Muscle layer of colon (tissue), 2 donors: ENCODE results near the gene TANC1.

Experiments used
- H3K27ac ChIP-seq: one replicate; pipeline ENCODE4 v1.7.0; 2013; ENCODE audit warnings: low read depth, mild to moderate bottlenecking, low read length, moderate library complexity
- H3K27me3 ChIP-seq, 2 donors: one replicate each; pipeline ENCODE4 v1.7.0; 2013; ENCODE audit warnings: low read length in 2 of 2, mild to moderate bottlenecking in 2 of 2; ENCODE audit not compliant: insufficient read depth in 2 of 2, control insufficient read depth in 1 of 2
- H3K36me3 ChIP-seq: one replicate; pipeline ENCODE4 v1.7.0; 2013; ENCODE audit warnings: mild to moderate bottlenecking, low read length; ENCODE audit not compliant: insufficient read depth
- H3K4me1 ChIP-seq: one replicate; pipeline ENCODE4 v1.7.0; 2013; ENCODE audit warnings: mild to moderate bottlenecking, low read length; ENCODE audit not compliant: insufficient read depth
- H3K4me3 ChIP-seq, 2 donors: one replicate each; pipeline ENCODE4 v1.7.0; 2013; ENCODE audit warnings: low read length in 2 of 2, low read depth in 1 of 2, mild to moderate bottlenecking in 1 of 2, moderate library complexity in 1 of 2
- H3K9ac ChIP-seq: one replicate; pipeline ENCODE4 v1.7.0; 2013; ENCODE audit warnings: low read length
- H3K9me3 ChIP-seq: one replicate; pipeline ENCODE4 v1.7.0; 2013; ENCODE audit warnings: mild to moderate bottlenecking, low read length
- donor health status: abdominal sarcoma.
- donor health status: Adenocarcinoma of cecum.

Gene TANC1

DNA sequence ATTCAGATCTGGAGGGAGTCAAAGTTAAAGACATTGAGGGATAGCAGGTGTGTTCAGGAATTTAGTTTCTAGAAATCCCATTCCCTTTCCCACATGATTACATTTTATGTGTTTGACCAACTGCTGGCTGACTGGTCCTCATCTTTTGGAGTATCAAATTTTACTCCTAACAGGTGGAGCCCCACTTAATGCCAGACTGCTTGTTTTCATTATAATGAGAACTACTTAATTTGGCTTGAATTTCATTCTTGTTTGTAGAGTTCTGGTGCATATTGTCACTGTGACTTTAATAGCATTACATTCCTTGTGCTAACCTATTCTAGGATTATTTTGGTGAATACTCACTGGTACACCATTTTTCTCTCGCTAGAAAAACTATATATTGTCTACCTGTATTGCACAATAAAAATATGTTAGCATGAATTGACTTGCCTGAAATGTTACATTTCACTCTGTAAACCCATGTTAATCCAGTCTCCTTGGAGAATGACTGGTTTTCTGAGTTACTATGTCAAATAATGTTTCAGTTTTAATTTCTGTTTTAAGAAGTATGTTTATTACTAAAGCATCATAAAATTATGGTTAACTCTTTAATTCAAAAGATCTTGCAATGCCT, 98.2 kb downstream of the TANC1 start:
- Histone ChIP-seq H3K9ac (no peak overlapping the region), H3K27ac (no peak overlapping the region), H3K4me3 (no peak overlapping the region), H3K27me3 (no peaks in the 10 kb centered on the region), H3K4me1 (peaks cover 32% of the 10 kb centered on the region), H3K36me3 (no peaks in the 10 kb centered on the region), H3K9me3 (no peaks in the 10 kb centered on the region)

DNA sequence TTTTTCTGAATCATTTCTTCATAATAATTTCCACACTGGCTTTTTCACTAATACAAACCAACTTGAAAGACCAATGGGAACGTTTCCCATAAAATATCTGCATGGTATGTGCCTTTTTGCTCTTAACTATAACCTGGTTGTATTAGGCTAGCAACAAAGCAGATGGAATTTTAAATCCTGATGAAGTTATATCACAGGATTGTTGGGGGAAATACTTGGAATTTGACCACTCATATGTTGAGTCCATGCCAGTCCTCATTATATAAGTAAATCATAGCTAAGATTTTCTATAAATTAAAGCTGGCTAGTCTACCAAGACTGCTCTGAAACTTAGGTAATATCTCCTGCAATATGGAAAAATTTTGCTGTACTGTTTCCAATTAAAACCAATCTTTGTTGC, 99.5 kb downstream of the TANC1 start:
- Histone ChIP-seq H3K9ac (no peak overlapping the region), H3K4me3 (no peak overlapping the region), H3K27me3 (no peaks in the 10 kb centered on the region), H3K36me3 (no peaks in the 10 kb centered on the region), H3K9me3 (no peaks in the 10 kb centered on the region), H3K27ac (no peak overlapping the region), H3K4me1 (peaks cover 38% of the 10 kb centered on the region)

DNA sequence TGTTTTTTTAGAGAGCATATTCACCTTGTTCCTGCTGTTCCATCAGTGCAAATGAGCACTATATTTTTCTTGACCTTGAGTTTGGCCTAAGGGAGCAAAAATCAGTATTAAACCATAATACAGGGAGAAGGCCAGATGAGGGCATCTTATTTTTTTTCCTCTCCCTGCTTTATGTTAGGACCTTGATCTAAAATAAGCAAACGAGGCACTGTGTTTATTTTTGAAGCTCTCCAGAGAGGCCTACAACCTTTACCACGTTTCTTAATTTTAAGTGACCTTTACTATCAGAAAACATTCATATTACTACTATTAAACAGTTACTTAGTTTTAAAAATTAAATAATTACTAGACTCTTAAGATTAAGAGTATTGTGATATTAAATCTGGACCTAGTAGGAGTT, 100.8 kb downstream of the TANC1 start:
- no peak overlapping the region for H3K4me3 ChIP-seq
- no peaks in the 10 kb centered on the region for H3K36me3 ChIP-seq
- no peaks in the 10 kb centered on the region for H3K27me3 ChIP-seq
- no peak overlapping the region for H3K27ac ChIP-seq
- H3K4me1 ChIP-seq: peaks cover 44% of the 10 kb centered on the region
- H3K9ac ChIP-seq: no peak overlapping the region
- no peaks in the 10 kb centered on the region for H3K9me3 ChIP-seq

DNA sequence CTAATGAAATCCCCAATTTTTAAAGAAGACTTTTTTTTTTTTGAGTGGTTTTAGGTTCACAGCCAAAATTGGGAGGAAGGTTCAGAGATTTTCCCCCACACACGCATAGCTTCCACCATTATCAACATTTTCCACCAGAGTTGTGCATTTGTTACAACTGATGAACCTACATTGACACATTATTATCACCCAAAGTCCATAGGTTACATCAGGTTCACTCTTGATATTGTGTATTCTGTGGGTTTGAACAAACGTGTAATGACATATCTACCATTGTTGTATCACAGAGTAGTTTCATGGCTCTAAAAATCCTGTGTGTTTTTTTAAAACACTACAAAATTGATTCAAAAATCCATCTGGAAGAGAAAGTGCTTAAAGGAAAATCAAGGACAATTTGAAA, 101.8 kb downstream of the TANC1 start:
- Histone ChIP-seq H3K9ac (no peak overlapping the region), H3K27me3 (no peaks in the 10 kb centered on the region), H3K9me3 (no peaks in the 10 kb centered on the region), H3K4me1 (peaks cover 37% of the 10 kb centered on the region), H3K27ac (no peak overlapping the region), H3K36me3 (no peaks in the 10 kb centered on the region), H3K4me3 (no peak overlapping the region)

DNA sequence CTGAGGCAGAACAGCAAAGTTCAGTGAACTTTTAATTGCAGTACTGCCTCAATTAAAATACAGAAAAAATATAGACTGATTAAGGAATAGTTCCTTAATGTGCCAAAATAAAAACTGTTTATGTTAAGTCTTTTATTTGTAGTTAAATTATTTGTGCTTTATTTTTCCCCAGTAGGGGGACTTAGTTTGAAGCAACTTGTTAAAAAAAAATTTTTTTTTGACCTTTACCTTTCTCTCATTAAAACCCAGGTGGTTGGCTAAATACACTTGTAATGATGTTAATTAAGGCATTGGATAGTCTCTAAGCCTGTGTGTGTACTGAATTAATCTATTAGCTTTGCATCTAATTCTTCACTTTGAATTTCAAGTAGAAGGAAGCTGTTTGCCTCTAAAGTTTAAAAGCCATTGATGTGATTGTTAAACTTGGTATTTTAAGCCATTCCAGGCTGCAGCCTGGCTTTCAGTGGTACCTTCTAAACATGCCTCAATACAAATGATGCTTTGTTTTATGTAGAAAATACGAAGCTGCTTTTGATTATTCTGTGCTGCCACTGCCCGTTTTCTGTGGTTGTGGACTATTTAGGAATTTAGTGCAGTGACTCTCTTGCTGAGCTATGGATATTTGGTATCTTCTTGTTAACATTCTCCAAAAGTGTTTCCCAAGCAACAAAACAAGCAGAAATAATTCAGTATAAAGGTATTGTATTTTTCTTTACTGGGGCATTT, 102.9 kb downstream of the TANC1 start:
- Histone ChIP-seq H3K4me3 (no peak overlapping the region), H3K9ac (no peak overlapping the region), H3K36me3 (no peaks in the 10 kb centered on the region), H3K9me3 (no peaks in the 10 kb centered on the region), H3K4me1 (peaks cover 38% of the 10 kb centered on the region), H3K27me3 (no peaks in the 10 kb centered on the region), H3K27ac (no peak overlapping the region)

DNA sequence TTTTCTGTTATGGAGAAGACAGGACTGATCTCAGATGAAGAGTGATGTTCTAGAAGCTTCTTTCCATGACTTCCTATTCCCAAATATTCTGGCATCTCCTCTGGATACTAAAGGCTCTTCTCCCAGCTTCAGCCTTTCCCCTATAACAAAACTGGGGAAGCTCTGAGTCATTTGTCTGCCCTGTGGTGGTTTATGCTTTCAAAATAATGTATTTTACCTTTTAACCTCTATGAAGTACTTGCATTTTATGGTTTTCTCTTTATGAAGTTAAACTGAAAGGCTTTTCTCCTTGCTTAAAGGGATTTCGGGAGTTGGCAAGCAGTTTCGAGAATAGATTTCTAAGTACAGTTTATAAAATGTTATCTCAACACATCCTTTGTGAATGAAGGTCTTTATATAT, 104.4 kb downstream of the TANC1 start:
- Histone ChIP-seq H3K9ac (no peak overlapping the region), H3K27me3 (no peaks in the 10 kb centered on the region), H3K4me1 (peaks cover 40% of the 10 kb centered on the region), H3K9me3 (no peaks in the 10 kb centered on the region), H3K36me3 (no peaks in the 10 kb centered on the region), H3K4me3 (no peak overlapping the region), H3K27ac (peak overlapping the region; percentile 7)

DNA sequence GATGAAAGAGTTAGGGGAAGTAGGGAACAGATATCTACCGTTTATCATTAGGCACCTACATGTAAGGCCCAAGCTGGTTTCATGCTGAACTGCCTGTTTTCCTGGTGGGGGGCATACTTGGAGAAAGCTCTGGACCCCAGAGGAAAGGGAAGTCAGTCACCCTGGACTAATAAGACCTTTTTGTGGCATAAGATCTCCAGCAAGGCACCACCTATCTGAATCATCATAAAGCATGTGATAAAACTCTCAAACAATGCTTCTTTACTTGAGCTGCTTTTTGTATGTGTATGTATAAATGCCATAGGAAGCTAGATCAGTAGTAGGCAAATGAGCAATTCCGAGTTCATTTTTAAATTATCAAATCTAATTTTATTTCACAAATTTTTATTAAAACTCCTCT, 104.8 kb downstream of the TANC1 start:
- H3K4me1 ChIP-seq: peaks cover 40% of the 10 kb centered on the region
- no peaks in the 10 kb centered on the region for H3K9me3 ChIP-seq
- H3K27me3 ChIP-seq: no peaks in the 10 kb centered on the region
- no peaks in the 10 kb centered on the region for H3K36me3 ChIP-seq
- no peak overlapping the region for H3K9ac ChIP-seq
- H3K27ac ChIP-seq: no peak overlapping the region
- no peak overlapping the region for H3K4me3 ChIP-seq

DNA sequence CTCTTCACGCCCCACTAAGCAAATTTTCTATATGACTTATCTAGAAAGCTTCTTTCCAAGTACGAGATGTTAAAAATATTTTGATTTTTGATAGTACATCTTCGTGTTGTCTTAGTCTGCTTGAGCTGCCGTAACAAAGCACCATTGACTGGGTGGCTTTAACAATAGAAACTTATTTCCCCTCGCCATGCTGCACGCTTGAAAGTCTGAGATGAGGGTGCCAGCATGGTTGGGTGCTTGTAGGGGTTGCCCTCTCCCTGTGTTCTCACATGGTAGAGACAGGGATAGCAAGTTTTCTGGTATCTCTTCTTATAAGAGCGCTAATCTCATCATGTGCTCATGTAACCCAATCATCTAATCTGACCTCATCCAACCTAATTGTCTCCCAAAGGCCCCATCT, 106.2 kb downstream of the TANC1 start:
- no peak overlapping the region for H3K27ac ChIP-seq
- H3K27me3 ChIP-seq: no peaks in the 10 kb centered on the region
- no peak overlapping the region for H3K4me3 ChIP-seq
- no peak overlapping the region for H3K9ac ChIP-seq
- no peaks in the 10 kb centered on the region for H3K9me3 ChIP-seq
- peaks cover 33% of the 10 kb centered on the region for H3K4me1 ChIP-seq
- H3K36me3 ChIP-seq: no peaks in the 10 kb centered on the region

DNA sequence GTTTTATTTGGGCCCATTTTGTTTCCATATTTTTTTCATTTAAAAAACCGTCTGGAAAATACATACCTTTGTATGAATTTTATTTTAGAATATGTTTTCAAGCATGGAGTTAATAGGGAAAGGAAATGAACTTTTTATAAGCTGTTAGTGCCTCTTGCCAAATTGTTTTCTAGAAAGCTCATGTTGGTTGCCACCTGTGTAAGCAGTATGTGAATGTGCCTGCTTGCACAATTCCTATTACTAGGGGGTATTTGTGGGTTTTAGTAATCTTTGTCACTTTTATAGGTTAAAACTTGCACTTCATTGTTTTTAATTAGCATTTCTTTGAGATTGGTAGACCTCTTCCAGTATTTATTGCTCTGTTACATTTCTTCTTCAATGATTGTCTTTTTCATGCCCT, 107.3 kb downstream of the TANC1 start:
- Histone ChIP-seq H3K27me3 (no peaks in the 10 kb centered on the region), H3K27ac (no peak overlapping the region), H3K4me1 (peaks cover 30% of the 10 kb centered on the region)

DNA sequence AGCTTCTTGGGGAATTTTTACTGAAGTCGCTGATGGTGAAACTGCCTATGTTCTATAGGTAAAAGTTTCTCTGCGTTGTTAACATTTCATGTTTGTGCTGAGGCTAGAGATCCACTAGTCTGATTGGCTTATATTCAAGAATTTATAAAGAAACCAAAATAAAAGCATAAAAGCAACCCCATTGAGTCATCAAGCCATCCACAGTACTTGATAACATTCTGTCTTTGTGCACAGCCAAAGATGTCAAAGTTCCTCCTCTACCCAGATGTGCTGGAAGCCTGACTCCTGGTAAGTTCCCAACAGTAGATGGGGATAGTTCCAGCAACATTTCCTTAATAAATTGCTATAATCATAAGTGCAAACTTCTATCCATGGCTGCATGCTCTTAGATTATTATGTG, 107.8 kb downstream of the TANC1 start:
- H3K4me1 ChIP-seq: peaks cover 30% of the 10 kb centered on the region
- H3K9me3 ChIP-seq: no peaks in the 10 kb centered on the region
- no peak overlapping the region for H3K27ac ChIP-seq
- H3K4me3 ChIP-seq: no peak overlapping the region
- no peaks in the 10 kb centered on the region for H3K36me3 ChIP-seq
- no peaks in the 10 kb centered on the region for H3K27me3 ChIP-seq
- no peak overlapping the region for H3K9ac ChIP-seq

More for the DNA sequence above, 107.3 kb downstream of the TANC1 start:
- Histone ChIP-seq H3K9me3 (no peaks in the 10 kb centered on the region), H3K36me3 (no peaks in the 10 kb centered on the region), H3K9ac (no peak overlapping the region), H3K4me3 (no peak overlapping the region)

DNA sequence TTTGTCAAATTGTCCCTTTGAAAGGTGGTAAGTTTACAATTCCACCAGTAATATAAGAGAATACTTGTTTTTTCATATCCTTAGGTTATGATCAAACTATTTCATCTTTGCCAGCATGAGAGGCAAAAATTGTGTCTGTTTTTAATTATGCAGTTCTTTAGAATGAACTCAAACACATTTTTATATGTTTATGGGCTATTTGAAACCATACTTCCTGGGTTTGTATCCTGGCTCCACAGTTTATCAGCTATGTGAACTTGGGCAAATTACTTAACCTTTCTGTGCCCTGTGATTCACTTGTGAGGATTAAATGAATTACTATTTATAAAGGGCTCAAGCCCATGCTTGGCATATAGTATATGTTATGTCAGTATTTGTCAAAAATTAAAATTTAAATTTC, 109.4 kb downstream of the TANC1 start:
- Histone ChIP-seq H3K27ac (no peak overlapping the region), H3K9me3 (no peaks in the 10 kb centered on the region), H3K9ac (no peak overlapping the region), H3K27me3 (no peaks in the 10 kb centered on the region), H3K4me1 (peaks cover 19% of the 10 kb centered on the region), H3K4me3 (no peak overlapping the region), H3K36me3 (no peaks in the 10 kb centered on the region)

DNA sequence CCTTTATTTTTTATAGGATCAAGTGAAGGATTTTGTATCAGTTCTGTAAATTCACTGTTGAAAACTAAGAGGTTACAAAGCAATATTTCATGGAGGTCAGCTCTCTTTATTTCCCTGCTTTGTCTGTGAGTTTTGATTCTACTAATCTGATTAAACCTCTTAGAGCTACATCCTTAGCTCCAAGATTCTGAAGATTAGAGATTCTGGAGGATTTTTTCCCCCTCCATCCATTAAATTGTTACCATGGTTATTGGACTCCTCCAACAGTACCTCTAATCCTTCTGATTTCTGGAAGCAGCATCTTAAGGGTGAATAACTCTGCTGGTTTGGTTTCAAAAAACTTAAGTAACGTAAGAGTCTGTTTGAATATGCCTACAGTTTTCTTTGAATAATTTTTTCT, 110.0 kb downstream of the TANC1 start:
- Histone ChIP-seq H3K27ac (no peak overlapping the region), H3K4me3 (no peak overlapping the region), H3K9me3 (no peaks in the 10 kb centered on the region), H3K4me1 (peaks cover 15% of the 10 kb centered on the region), H3K36me3 (no peaks in the 10 kb centered on the region), H3K27me3 (no peaks in the 10 kb centered on the region), H3K9ac (no peak overlapping the region)
